ENCODE results near the gene KCNAB1.

Gene KCNAB1

GRCh38 chr3:156492801-156493261, 372.5 kb downstream of the KCNAB1 start:
- DNase-seq (ENCODE audit: low read depth), result no peak

- DNase-seq (ENCODE audit: low read depth), result no peak
These were observed 373.5 kb downstream of the KCNAB1 start for GRCh38 chr3:156493887-156494286.

- DNase-seq (ENCODE audit: low read depth), result no peak
These were observed 375.4 kb downstream of the KCNAB1 start for GRCh38 chr3:156495816-156496215.

DNA sequence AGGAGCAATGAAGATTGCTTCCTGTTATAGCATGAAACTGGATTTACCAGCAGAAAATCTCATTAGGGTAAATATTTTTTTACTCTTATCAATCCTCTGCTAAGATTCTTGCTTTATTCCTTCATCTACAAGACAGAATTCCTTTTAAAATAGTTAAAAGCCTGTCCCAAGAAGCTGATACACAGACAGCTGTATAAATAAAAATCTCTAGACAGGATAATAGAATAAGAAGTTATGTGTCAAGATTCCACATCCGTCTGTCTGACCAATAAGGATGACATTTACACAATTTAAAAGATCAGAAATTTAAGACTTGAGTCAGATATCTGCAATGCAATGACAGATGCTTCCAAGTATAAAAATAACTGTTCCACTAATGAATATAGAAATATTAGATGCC, 376.9 kb downstream of the KCNAB1 start:
- no peak for DNase-seq (ENCODE audit: low read depth)

DNA sequence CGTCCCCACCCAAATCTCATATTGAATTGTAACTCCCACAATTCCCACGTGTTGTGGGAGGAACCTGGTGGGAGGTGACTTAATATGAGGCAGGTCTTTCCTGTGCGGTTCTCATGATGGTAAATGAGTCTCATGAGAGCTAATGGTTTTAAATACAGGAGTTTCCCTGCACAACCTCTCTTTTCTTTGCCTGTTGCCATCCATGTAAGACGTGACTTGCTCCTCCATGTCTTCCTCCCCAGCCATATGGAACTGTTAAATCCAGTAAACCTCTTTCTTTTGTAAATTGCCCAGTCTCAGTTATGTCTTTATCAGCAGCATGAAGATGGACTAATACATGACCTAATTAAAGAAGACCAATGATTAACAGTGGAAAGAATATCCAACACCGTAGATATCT, 377.9 kb downstream of the KCNAB1 start:
- no peak for DNase-seq (ENCODE audit: low read depth)

DNA sequence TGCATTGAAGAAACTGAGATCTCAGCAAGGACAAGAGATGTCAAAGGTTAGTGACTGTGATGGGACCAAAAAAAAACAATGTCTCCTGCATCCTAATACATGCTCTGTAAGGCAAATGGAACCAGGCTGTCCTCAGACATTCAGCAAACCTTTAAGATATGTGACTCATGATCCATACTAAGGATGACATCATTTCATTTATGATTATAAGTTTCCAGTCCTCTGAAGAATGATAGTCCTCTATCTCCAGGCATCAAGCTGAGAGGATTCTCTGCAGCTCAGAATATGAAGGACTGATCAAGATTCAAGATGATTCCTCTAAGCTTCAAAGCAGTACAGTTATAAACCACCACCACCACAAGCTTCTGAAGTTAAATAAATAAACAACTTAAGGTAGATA, 386.9 kb downstream of the KCNAB1 start:
- no peak for DNase-seq (ENCODE audit: low read depth)

- no peak for DNase-seq (ENCODE audit: low read depth)
These were observed 389.1 kb downstream of the KCNAB1 start for GRCh38 chr3:156509189-156510174.

GRCh38 chr3:156511987-156512677, 391.8 kb downstream of the KCNAB1 start:
- no peak for DNase-seq (ENCODE audit: low read depth)

GRCh38 chr3:156513619-156514018, 393.2 kb downstream of the KCNAB1 start:
- DNase-seq (ENCODE audit: low read depth), result no peak

DNA sequence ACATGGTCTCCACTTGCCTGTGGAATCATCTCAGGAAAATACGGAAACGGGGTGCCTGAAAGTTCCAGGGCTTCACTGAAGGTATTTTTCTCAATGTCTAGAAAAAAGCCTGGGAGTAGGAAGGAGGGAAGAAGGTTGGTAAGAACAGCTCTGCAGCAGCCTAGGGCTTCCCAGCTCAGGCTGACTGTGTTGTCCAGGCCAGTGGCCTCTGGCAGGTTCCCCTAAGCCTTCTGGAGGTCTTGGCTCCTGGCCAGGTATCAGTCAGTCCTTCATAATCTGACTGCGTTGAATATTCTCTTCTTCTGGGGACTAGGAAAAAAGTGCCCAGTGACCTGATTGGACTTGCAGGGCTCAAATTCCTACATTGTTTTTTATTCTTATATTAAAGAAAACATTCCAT, 395.9 kb downstream of the KCNAB1 start:
- DNase-seq (ENCODE audit: low read depth), result no peak

DNA sequence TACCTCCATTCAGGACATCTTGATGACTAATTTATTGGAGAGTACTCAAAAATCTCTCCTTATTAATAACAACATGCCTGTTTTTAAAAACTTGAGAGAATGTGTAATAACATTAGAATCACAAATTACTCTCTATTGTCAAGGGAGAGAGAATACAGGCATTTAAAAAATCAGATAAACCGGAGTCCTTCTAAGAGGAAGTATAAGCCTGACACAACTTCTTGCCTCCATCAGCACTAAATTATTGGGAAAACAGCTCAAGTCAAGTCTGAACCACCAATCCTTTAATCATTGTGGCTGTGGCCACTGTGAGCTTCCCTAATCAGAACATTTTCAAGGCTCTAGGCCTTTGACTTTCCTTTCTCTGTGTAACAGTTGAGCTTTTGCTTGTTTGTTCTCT, 396.6 kb downstream of the KCNAB1 start:
- no peak for DNase-seq (ENCODE audit: low read depth)

DNA sequence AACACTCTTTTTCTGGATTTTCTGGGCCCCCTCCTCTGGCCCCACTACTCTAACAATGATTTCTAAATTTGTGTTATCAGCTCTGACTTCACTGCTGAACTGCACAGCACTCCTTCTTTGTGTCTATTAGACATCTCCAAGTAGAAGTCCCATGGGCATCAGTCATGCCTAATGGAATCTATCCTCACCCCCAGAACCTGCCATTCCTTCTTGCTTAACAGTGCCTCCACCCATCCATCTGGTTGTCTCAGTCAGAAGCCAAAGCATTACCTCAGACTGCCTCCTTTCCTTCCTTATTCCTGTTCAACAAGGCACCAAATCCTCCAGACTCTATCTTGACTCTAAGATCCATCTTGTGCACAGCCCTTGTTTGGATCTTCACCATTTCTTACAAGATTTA, 398.3 kb downstream of the KCNAB1 start:
- DNase-seq (ENCODE audit: low read depth), result no peak

DNA sequence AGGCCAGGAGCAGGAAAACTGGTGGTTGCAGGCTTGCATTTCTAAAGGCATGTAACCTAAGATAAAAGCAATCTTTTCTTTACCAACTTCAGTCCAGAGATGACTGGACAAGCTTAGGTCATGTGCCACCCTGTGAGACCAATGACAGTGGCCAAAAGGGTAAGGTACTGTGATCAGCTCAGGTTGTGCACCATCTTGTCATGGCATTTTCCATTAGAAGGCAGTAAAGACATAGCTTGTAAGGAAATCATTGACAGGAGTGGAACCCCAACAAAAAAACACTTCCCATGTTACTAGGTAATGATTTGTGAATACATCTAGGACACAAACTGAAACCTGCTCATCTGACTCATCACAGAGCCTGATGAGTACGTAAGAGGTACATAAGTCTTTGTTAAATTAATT, 399.4 kb downstream of the KCNAB1 start:
- no peak for DNase-seq (ENCODE audit: low read depth)

GRCh38 chr3:156522673-156523072, 402.3 kb downstream of the KCNAB1 start:
- no peak for DNase-seq (ENCODE audit: low read depth)

GRCh38 chr3:156525808-156526207, 405.4 kb downstream of the KCNAB1 start:
- no peak for DNase-seq (ENCODE audit: low read depth)

DNA sequence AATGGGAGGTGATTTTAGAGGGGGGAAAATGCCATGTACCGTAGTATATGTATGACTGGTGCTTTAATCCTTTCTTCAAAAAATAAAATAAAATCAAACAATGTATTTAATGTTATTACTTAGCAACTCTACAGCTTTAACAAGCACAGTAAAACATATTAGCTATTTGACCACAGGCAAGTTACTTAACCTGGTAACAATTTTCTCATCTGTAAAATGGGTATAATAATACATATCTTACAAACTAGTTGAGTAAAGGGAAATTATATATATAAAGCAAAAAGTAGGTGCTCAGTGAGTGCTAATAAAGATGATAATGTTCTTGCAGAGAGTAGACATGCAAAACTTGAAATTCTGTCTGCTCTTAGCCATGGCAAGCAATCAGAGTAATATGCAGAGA, 406.7 kb downstream of the KCNAB1 start:
- DNase-seq (ENCODE audit: low read depth), result no peak

DNA sequence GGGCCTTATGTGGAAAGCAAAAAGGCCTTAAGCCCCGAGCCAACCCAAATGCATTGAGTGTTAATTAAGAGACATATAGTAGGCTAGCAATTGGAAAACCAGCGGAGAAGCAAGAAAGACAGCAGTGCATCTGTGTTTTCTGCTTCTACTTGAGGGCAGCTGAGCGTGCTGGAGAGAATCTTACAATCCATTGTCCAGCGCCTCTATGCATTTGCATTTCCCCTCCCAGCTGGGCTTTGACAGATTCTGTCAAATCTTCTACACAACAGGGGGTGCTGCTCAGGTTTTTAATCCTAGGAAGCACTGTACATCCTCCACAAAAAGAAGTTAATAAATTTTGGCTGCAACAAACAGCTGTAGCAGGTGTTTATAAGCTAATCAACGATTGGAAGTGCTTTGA, 410.6 kb downstream of the KCNAB1 start:
- no peak for DNase-seq (ENCODE audit: low read depth)

GRCh38 chr3:156532730-156533129, 412.4 kb downstream of the KCNAB1 start:
- DNase-seq (ENCODE audit: low read depth), result no peak

- no peak for DNase-seq (ENCODE audit: low read depth)
These were observed 412.8 kb downstream of the KCNAB1 start for GRCh38 chr3:156533205-156533604.

DNA sequence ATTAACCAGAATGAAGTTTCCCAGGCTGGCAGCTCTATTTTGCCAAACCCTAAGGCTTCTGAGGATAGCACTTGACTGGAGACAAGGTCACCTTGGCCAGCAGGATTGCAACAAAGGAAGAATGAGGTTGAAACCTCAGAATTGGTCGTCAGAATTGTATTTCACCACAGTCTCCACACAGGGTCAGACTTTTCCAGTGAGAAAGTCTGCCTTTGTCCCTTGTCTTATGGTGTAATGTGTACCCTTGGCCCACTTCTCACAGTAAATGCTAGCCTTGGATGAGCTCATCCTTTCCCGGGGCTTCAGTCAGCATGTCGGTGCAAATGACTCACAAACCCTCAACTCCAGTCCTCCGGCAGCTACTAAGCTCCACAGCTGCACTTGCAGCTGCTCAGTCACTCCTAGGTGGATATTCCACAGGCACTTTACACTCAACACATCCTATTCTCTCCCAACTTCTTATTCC, 414.8 kb downstream of the KCNAB1 start:
- peak; percentile 99 for DNase-seq (ENCODE audit: low read depth)

GRCh38 chr3:156535798-156536197, 415.4 kb downstream of the KCNAB1 start:
- DNase-seq (ENCODE audit: low read depth), result no peak

DNA sequence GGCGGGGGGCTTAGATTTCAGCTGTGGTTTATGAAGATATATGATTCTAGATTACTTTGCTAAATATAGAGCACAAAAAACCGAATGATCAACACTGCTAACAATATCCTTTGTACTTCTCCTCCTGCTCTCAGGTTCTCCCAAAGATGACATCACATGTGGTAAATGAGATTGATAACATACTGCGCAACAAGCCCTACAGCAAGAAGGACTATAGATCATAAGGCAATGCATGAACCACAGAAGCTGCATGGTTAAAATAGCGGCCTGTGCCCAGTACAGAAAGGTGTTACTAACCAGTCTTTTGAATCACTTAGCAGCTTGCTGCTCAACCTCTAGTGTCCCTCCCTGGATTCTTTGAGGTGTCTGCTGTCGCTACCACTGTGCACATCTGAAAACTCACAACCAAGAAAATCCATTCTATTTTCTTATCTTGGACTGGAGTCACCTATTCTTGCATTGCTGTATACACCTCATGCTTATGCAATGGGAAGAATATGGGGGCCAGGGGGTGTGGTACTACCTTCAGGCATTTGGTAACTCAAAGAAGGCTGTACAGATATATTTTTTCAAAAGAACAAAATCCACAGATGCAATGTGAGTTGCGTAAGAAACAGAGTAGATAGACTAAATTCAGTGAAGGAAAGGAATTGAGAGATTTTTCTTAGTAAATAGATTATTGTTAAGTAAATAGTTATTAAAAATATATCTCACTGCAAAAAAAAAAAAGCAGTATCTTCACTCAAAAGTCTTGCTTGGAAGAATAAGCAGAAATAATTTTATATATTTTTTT, 416.3 kb downstream of the KCNAB1 start:
- no peak for DNase-seq (ENCODE audit: low read depth)
